ENCODE data around the gene CCDC187.

Gene CCDC187

DNA sequence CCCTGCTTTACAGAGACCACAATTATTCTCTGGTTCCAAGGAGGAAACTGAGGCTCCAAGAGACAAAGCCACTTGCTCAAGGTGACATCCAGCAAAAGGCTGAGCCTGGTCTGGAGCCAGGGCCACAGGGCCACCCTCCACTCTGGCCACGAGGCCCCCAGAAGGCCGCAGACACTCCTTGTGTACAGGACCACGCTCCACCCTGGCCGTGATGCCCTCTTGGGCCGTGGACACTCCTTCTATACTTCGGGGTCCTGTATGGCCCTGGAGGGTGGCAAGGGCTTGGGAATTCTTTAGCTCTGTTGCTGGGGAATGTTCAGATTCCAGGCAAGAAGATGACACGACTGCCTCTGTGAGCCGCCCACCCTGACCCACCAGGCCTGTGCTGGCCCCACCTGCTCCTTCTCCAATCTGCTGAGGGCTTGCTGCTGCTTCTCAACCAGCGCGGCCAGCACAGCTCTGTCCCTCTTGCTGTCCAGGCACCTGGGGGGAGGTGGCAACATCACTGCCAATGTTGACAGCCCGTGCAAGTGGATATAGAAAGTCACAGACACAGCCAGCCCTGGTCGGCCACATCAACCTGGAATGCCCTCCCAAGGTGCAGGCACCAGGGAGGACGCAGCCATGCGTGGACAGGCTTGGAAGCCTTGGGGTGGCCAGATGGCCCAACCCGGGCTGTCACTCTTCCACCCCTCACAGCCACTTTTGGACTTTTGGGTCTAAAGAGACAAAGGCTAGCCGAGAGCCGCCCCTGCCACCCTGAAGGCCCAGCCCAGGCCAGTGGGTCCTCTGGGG lies 38.1 kb downstream of the CCDC187 start:
- no peak overlapping the region for H3K27ac ChIP-seq
- TF ChIP-seq, protein P1, sequence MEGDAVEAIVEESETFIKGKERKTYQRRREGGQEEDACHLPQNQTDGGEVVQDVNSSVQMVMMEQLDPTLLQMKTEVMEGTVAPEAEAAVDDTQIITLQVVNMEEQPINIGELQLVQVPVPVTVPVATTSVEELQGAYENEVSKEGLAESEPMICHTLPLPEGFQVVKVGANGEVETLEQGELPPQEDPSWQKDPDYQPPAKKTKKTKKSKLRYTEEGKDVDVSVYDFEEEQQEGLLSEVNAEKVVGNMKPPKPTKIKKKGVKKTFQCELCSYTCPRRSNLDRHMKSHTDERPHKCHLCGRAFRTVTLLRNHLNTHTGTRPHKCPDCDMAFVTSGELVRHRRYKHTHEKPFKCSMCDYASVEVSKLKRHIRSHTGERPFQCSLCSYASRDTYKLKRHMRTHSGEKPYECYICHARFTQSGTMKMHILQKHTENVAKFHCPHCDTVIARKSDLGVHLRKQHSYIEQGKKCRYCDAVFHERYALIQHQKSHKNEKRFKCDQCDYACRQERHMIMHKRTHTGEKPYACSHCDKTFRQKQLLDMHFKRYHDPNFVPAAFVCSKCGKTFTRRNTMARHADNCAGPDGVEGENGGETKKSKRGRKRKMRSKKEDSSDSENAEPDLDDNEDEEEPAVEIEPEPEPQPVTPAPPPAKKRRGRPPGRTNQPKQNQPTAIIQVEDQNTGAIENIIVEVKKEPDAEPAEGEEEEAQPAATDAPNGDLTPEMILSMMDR (conservative IDR thresholded peaks at IDR 0.05): no peak

DNA sequence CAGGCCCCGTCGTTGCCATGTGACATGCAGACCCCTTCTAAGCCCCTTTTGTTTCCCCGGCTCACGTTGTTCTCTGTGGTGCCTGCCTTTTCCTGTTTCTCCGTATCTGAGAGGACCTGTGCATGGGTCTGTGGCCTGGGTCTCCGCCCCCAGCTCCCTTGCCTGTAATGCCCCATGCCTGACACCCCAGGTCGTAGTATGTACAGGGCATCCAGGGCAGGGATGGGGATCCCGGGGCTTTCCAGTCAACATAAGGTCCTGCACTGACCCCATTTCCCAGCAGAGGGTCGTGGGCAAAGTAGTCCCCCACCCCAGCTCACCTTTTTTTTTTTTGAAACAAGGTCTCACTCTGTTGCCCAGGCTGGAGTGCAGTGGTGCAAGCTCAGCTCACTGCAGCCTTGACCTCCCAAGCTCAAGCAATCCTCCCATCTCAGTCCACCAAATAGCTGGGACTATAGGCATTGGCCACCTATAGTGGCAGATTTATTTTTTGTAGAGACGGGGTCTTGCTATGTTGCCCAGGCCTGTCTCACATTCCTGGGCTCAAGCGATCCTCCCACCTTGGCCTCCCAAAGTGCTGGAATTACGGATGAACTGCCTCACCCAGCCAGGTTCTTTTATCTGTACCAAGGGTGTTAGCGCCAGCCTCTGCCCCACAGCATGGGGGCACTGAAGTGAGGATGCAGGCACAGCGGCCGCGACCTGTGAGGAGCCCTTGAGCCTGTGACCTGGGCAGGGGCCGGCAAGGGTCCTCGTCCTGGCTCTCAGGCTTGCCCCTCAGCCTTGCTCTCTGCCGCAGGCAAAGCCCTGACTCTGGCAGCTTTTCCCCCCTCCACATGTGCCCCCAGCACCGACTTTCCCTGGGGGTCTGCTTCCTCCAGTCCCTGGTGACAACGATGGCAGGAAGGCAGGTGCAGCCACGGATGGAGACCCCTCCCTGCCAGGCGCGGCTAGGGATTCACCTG lies 39.2 kb downstream of the CCDC187 start:
- TF ChIP-seq, protein P1 (conservative IDR thresholded peaks at IDR 0.05): no peak
- H3K27ac ChIP-seq: no peak overlapping the region

DNA sequence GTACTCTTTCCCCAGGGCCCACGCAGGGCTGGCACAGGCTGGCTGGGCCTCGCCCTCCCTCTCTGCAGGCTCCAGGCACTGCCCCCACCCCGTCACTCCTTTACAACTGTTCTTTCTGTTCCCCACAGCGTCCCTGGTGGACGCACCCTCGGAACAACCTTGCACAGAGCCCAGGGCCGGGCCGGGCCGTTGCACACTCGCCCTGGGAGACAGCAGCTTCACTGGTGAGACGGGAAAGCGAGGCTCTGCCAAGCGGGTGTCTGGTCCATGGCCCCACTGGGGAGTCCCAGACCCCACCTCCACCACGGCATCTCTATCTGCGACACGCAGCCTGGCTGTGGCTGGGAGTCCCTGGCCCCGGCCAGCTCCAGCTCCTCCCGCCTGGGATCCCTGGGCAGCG lies 39.9 kb downstream of the CCDC187 start:
- H3K27ac ChIP-seq: no peak overlapping the region
- TF ChIP-seq, protein P1 (conservative IDR thresholded peaks at IDR 0.05): no peak

DNA sequence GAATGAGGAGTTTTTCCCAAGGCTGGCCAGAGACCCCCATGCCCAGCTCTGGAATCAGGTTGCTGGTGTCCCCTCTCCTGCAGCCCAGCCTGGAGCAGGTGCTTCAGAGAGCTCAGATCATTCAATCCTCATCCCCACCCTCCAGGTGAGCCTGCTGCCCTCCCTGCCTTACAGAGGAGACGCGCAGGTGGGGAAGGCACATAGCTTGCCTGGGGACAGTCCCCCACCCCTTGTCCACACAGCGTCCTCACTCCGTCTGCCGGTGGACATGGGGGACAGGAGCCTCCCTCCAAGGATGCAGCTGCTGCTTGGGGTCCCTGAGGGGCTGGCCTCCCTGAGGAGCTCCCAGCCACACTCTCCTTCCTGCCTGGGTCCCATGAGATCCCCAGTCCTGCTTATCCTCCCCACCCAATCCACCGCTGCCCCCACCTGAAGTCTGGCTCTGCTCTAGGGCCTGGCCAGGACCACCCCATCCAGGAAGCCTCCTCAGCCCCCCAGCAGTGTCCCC lies 41.2 kb downstream of the CCDC187 start:
- TF ChIP-seq, protein P1 (conservative IDR thresholded peaks at IDR 0.05): no peak
- H3K27ac ChIP-seq: no peak overlapping the region

DNA sequence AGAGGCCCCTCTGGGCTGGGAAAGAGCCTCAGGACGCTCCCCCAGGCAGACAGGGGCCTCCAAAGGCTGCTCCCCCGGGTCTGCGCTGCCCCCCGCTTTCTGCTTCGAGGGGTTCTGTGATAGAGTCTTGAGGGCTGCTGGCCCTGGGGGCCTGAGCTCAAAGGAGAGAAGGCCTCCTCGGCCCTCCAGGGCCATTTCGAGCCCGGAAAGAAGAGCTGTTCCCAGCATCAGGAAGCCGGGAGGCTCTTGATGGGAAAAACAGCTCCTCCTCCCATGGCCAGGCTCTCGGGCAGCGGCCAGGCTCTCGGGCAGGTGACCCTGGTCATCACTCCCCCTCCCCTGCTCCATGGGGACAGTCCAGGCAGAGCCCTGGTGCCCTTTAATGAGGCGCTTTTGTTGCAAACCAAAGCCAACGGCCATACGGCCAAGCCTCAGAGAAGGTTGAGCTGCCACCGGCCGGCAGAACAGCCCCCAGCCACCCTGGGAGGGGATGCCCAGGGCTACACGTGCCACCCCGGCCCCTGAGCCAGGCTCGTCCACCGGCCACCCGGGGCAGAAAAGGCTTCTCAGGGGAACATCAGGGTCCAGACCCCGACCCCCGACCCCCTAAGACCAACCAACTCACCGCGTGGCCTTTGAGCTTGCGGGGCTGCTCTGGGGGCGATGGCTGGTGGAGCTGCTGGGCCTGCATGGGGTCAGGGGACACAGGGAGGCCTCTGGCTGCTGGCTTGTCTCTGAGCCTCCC lies 42.0 kb downstream of the CCDC187 start:
- TF ChIP-seq, protein P1 (conservative IDR thresholded peaks at IDR 0.05): no peak
- H3K27ac ChIP-seq: no peak overlapping the region

DNA sequence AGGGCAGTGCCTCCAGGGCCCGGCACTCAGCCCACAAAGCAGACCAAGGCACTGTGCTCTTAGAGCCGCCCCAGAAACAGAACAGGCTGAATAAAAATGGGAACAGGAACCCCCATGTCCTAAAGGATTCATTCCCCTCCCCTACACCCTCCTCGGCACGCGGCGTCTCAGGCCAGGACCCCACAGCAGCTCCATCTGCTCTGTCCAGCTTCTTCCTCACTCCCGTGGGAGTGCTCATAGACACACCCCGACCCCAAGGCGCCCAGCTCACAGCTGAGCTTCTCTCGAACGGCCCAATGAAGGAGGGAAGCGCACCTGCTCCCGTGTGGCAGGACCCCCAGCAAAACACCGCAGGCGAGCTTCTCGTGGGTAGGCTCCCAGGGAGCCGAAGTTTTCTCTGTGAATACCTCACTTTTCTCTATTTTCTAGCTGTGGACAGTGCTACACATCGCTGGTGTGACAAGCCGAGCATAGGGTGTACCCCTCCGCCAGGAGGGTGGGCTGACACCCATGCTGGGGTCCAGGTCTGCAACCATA lies 42.9 kb downstream of the CCDC187 start:
- H3K27ac ChIP-seq: no peak overlapping the region
- TF ChIP-seq, protein P1 (conservative IDR thresholded peaks at IDR 0.05): no peak
